ENCODE data around the gene TESK1.

Gene TESK1

GRCh38 chr9:35659340-35659739, 54.3 kb downstream of the TESK1 start:
- H2AFZ ChIP-seq (ENCODE audit: low read length), result no peak overlapping the region
- no peaks in the 10 kb centered on the region for H3K9me3 ChIP-seq (replicated peaks; ENCODE audit: insufficient read depth, low read length)
- no peaks in the 10 kb centered on the region for H4K20me1 ChIP-seq (ENCODE audit: insufficient read depth, low read length)
- H3K4me2 ChIP-seq (ENCODE audit: low read depth, low read length), result peak overlapping the region; percentile 89
- no peaks in the 10 kb centered on the region for H3K36me3 ChIP-seq (replicated peaks; ENCODE audit: insufficient read depth, low read length)
- H3K27me3 ChIP-seq (replicated peaks; ENCODE audit: insufficient read depth, low read length), result no peaks in the 10 kb centered on the region
- peak overlapping the region; percentile 91; the same call in 1 of the 2 replicates for H3K27ac ChIP-seq (ENCODE audit: low read length)
- peak overlapping the region; percentile 74 for H3K4me3 ChIP-seq (ENCODE audit: low read length)
- peak overlapping the region; percentile 88; the same call in 1 of the 2 replicates for H3K9ac ChIP-seq (ENCODE audit: low read length)
- no peaks in the 10 kb centered on the region for H3K9me2 ChIP-seq (replicated peaks; ENCODE audit: insufficient read depth, low read length)
- peaks cover 14% of the 10 kb centered on the region for H3K79me2 ChIP-seq (ENCODE audit: low read length)
- TF ChIP-seq CTCF (IDR thresholded peaks at IDR 0.05; ENCODE audit: low read length) (no peak), EZH2 (optimal IDR thresholded peaks at IDR 0.05; ENCODE audit: low read depth, low read length) (no peak), EZH2phosphoT487 (IDR thresholded peaks at IDR 0.05; ENCODE audit: low read length) (no peak)
- peaks cover 19% of the 10 kb centered on the region for H3K4me1 ChIP-seq (ENCODE audit: low read length)
- DNase-seq, result no peak
- peaks cover 29% of the 10 kb centered on the region for H3F3A ChIP-seq (ENCODE audit: insufficient read depth, low read length)

Data from MM.1S (cell line).